Measurements from ENCODE around the gene MBD6.

Gene MBD6

GRCh38 chr12:57476162-57476992, 46.2 kb upstream of the MBD6 start:
- FAIRE-seq (no peak), DNase-seq (ENCODE audit: insufficient read length, low spot score) (no peak)
- TF ChIP-seq CTCF (IDR thresholded peaks at IDR 0.05; ENCODE audit: insufficient read depth, missing control alignments), result no peak

GRCh38 chr12:57476993-57477709, 45.5 kb upstream of the MBD6 start:
- DNase-seq (ENCODE audit: insufficient read length, low spot score), result no peak
- no peak for FAIRE-seq
- TF ChIP-seq CTCF (IDR thresholded peaks at IDR 0.05; ENCODE audit: insufficient read depth, missing control alignments), result no peak

- DNase-seq (ENCODE audit: insufficient read length, low spot score) (no peak), FAIRE-seq (no peak)
- no peak for TF ChIP-seq CTCF (IDR thresholded peaks at IDR 0.05; ENCODE audit: insufficient read depth, missing control alignments)
Observed at GRCh38 chr12:57477710-57478681, 44.6 kb upstream of the MBD6 start.

GRCh38 chr12:57479043-57479375, 43.6 kb upstream of the MBD6 start:
- DNase-seq (ENCODE audit: insufficient read length, low spot score) (no peak), FAIRE-seq (no peak)
- no peak for TF ChIP-seq CTCF (IDR thresholded peaks at IDR 0.05; ENCODE audit: insufficient read depth, missing control alignments)

- TF ChIP-seq CTCF (IDR thresholded peaks at IDR 0.05; ENCODE audit: insufficient read depth, missing control alignments), result no peak
- DNase-seq (ENCODE audit: insufficient read length, low spot score), result no peak
- FAIRE-seq, result no peak
Observed at GRCh38 chr12:57479376-57480115, 43.1 kb upstream of the MBD6 start, which contains the start of gene ARHGAP9. Gene ARHGAP9 (minus strand): TSS chr12:57479866. CDS start chr12:57479406, 460 bp downstream.

- no peak for FAIRE-seq
- DNase-seq (ENCODE audit: insufficient read length, low spot score), result no peak
- no peak for TF ChIP-seq CTCF (IDR thresholded peaks at IDR 0.05; ENCODE audit: insufficient read depth, missing control alignments)
Observed at GRCh38 chr12:57481671-57482070, 41.0 kb upstream of the MBD6 start.

All from D721Med (cell line).